Caco-2 (cell line): Measurements from ENCODE around the gene MKRN1. TPM values are rescaled to one million over a fixed set of nuclear protein-coding genes. Genes with fewer than 3 reads are reported as not detected.
A peak's percentile ranks its signal among the peaks of the same experiment; 100 is the strongest.

Experiments used
- BruUV-seq: library from RNA; stranded (reverse); fragments of 400-500 nt; replicated peaks from 2 replicates; lab custom pipeline; 2021; lab: Mats Ljungman, UMichigan
- CTCF ChIA-PET: fragments of 300-600 bp; sonication (Branson Sonifier 250); formaldehyde crosslinking; loops from one replicate; lab custom pipeline; 2022; ENCODE audit warnings: antibody characterized with exemption; lab: Charles Lee
- POLR2A ChIA-PET: fragments of 300-600 bp; sonication (Branson Sonifier 250); formaldehyde crosslinking; loops from one replicate; lab custom pipeline; 2022; ENCODE audit warnings: antibody characterized with exemption; lab: Charles Lee
- DNase-seq, 2 experiments: peaks; one replicate each; pipeline versions ENCODE4 v3.0.0 to v3.0.0-alpha.2; 2020 to 2022
- H3K27me3 ChIP-seq: replicated peaks from 2 replicates; pipeline ENCODE4 v1.6.0; 2011; ENCODE audit warnings: low read length; ENCODE audit not compliant: control insufficient read depth, insufficient read depth
- H3K36me3 ChIP-seq: 2 replicates; pipeline ENCODE4 v1.5.1; 2011; ENCODE audit warnings: low read length; ENCODE audit not compliant: control insufficient read depth, insufficient read depth
- H3K4me1 ChIP-seq: fragments of 250-450 bp; sonication (Bioruptor Pico); 2 replicates; pipeline ENCODE4 v1.5.1; 2020; ENCODE audit warnings: mild to moderate bottlenecking
- H3K4me3 ChIP-seq: 2 replicates; pipeline ENCODE4 v1.5.1; 2011; ENCODE audit warnings: low read depth, mild to moderate bottlenecking, control low read depth, low read length
- H3K9me3 ChIP-seq: fragments of 250-450 bp; sonication (Bioruptor Pico); 2 replicates; pipeline ENCODE4 v1.5.1; 2020; ENCODE audit warnings: mild to moderate bottlenecking, moderate library complexity
- H3K27ac Mint-ChIP-seq: one replicate; pipeline ENCODE4 v1.8.0; 2022; ENCODE audit warnings: mixed read lengths; ENCODE audit not compliant: unreplicated experiment
- H3K27me3 Mint-ChIP-seq: one replicate; pipeline ENCODE4 v1.8.0; 2022; ENCODE audit warnings: mixed read lengths; ENCODE audit not compliant: insufficient read depth, unreplicated experiment
- H3K36me3 Mint-ChIP-seq: one replicate; pipeline ENCODE4 v1.8.0; 2022; ENCODE audit warnings: mild to moderate bottlenecking, mixed read lengths; ENCODE audit not compliant: insufficient read depth, unreplicated experiment
- H3K4me1 Mint-ChIP-seq: one replicate; pipeline ENCODE4 v1.8.0; 2022; ENCODE audit warnings: low read depth, mixed read lengths; ENCODE audit not compliant: unreplicated experiment
- H3K4me3 Mint-ChIP-seq: one replicate; pipeline ENCODE4 v1.8.0; 2022; ENCODE audit warnings: mild to moderate bottlenecking, moderate library complexity, mixed read lengths; ENCODE audit not compliant: unreplicated experiment
- H3K9me3 Mint-ChIP-seq: one replicate; pipeline ENCODE4 v1.8.0; 2022; ENCODE audit warnings: mixed read lengths; ENCODE audit not compliant: unreplicated experiment
- intact Hi-C: fragments of 100-400 bp; cut with micrococcal nuclease; formaldehyde crosslinking; loops from one replicate; pipeline ENCODE4 v1.10.0; 2022; ENCODE audit not compliant: unreplicated experiment
- total RNA-seq: library from RNA; stranded (reverse); gene quantifications from 2 replicates; pipeline ENCODE4 v1.2.3, GENCODE V29; 2022
- TF ChIP-seq, protein P1 (sequence below), 2 experiments: fragments of 200-600 bp in 1 of 2; IDR thresholded peaks; 1 replicate in 1 of 2; 2 replicates in 1 of 2; pipeline versions ENCODE4 v1.5.1 to v1.8.0; 2011 to 2022; ENCODE audit warnings: antibody characterized with exemption in 1 of 2, control low read depth in 1 of 2, inconsistent platforms in 1 of 2, low read depth in 1 of 2, low read length in 1 of 2, mild to moderate bottlenecking in 1 of 2, moderate library complexity in 1 of 2; ENCODE audit not compliant: insufficient read depth in 1 of 2, severe bottlenecking in 1 of 2, unreplicated experiment in 1 of 2

MKRN1 gene
- total RNA-seq, 1 experiment from 2014 or later = 73.0 TPM

DNA sequence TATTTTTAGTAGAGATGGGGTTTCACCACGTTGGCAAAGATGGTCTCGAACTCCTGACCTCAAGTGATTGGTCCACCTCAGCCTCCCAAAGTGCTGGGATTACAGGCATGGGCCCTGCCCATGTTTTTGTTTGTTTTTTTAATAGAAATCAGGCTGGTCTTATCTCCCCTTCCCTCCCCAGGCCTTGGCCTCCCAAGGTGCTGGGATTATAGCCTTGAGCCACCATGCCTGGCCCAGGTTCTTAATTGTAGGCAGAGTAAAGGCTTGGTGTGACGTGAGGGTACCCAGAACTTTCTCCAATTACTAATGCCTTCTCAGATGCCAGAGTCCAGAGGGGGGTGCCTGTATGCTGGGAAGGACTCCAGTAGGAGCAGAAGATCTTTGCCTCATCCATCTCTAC is 5.2 kb upstream of the MKRN1 start:
- peak overlapping the region; percentile 7 for H3K27ac Mint-ChIP-seq
- no peaks in the 10 kb centered on the region for H3K27me3 ChIP-seq
- H3K27me3 Mint-ChIP-seq = no peaks in the 10 kb centered on the region
- H3K4me1 Mint-ChIP-seq = no peaks in the 10 kb centered on the region
- intact Hi-C loops = no loop called here
- H3K36me3 Mint-ChIP-seq = peaks cover under 1% of the 10 kb centered on the region
- BruUV-seq = no TSS peak
- TF ChIP-seq, protein P1, sequence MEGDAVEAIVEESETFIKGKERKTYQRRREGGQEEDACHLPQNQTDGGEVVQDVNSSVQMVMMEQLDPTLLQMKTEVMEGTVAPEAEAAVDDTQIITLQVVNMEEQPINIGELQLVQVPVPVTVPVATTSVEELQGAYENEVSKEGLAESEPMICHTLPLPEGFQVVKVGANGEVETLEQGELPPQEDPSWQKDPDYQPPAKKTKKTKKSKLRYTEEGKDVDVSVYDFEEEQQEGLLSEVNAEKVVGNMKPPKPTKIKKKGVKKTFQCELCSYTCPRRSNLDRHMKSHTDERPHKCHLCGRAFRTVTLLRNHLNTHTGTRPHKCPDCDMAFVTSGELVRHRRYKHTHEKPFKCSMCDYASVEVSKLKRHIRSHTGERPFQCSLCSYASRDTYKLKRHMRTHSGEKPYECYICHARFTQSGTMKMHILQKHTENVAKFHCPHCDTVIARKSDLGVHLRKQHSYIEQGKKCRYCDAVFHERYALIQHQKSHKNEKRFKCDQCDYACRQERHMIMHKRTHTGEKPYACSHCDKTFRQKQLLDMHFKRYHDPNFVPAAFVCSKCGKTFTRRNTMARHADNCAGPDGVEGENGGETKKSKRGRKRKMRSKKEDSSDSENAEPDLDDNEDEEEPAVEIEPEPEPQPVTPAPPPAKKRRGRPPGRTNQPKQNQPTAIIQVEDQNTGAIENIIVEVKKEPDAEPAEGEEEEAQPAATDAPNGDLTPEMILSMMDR (IDR thresholded peaks at IDR 0.05; ENCODE audit: insufficient read depth in 1 of 2, low read depth in 1 of 2, low read length in 1 of 2, severe bottlenecking in 1 of 2, unreplicated experiment in 1 of 2) = no peak
- no peak for DNase-seq
- no peaks in the 10 kb centered on the region for H3K9me3 ChIP-seq
- CTCF ChIA-PET = no interaction called here
- no peak overlapping the region for H3K4me3 ChIP-seq
- no peaks in the 10 kb centered on the region for H3K4me1 ChIP-seq
- no peaks in the 10 kb centered on the region for H3K36me3 ChIP-seq
- H3K9me3 Mint-ChIP-seq = no peaks in the 10 kb centered on the region
- H3K4me3 Mint-ChIP-seq = no peak overlapping the region
- POLR2A ChIA-PET = no interaction called here

DNA sequence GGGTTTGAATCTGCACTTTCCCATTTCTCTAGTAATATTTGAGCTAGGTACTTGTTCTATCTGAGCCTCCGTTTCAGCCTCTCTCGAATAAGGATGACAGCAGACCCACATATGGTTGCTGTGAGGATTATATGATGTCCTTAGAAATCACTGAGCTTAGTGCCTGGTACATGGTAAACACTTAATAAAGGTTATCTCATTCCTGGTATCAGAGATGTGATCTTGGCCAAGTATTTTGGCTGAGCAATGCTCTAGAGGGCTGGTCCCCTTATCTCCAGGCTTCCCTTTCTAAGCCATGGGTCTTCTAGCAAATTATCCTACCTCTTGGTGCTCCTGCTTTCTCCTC is 407 bp upstream of the MKRN1 start:
- no peaks in the 10 kb centered on the region for H3K27me3 ChIP-seq
- intact Hi-C loops = loop anchor here (1.0 to 10.0 kb wide), 3 partner anchors 14 to 305 kb away; partner anchors contain the start of genes KDM7A and RAB19
- Mint-ChIP-seq H3K9me3 (no peaks in the 10 kb centered on the region), H3K27me3 (no peaks in the 10 kb centered on the region), H3K27ac (peak overlapping the region; percentile 84), H3K4me3 (peak overlapping the region; percentile 79), H3K36me3 (peaks cover 6% of the 10 kb centered on the region), H3K4me1 (peaks cover 6% of the 10 kb centered on the region)
- no peaks in the 10 kb centered on the region for H3K4me1 ChIP-seq
- no peaks in the 10 kb centered on the region for H3K9me3 ChIP-seq
- peak overlapping the region; percentile 99 for H3K4me3 ChIP-seq
- H3K36me3 ChIP-seq = no peaks in the 10 kb centered on the region
- ChIA-PET CTCF (interaction anchor here (0.6 kb wide), 1 partner anchor 232 kb away, joined by 4 read pairs; no protein-coding TSS in a partner anchor), POLR2A (interaction anchor here (1.0 kb wide), 1 partner anchor 81 kb away, joined by 9 read pairs; the partner anchor contains the start of gene SLC37A3)
- TSS peak; percentile 85 for BruUV-seq
- DNase-seq = no peak
- TF ChIP-seq, protein P1 (IDR thresholded peaks at IDR 0.05; ENCODE audit: insufficient read depth in 1 of 2, low read depth in 1 of 2, low read length in 1 of 2, severe bottlenecking in 1 of 2, unreplicated experiment in 1 of 2) = no peak

DNA sequence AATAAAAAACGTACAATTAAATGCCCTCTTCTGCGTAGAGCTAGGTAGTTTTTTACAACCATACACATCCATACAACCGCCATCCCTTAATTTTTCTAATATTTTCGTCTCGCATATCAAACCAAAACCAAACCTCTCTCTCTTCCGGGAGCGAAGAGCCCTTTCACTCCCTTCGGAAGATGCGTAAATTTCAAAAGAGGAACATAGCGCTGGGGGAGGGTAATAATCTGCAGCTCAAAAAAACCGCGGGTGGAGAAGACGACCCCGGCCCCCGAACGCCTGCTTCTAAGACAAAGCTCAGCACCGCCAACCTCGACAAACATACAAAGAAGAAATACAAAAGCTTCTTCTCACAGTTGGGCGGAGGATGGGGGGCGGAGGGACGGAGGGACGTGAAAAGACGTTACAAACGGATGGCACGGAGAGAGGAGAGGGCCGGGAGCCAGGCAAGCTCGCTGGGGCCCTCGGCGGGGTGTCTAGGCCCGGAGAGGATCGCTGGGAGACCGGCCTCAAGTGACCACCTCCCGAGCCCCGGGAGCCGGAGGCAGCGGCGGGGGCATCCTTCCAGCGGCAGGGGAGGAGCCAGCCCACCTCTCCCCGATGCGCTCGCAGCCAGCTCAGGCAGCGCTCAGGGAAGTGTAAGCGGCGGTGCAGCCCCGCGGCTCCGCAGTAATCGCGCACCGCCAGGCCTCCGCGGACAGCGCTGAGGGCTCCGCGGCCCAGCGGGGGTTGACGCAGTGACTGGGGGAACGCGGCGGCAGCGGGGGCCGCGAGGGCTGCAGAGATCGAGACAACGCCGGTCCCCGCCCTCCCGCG is 851 bp downstream of the MKRN1 start:
- H3K4me3 ChIP-seq = peak overlapping the region; percentile 99
- no TSS peak for BruUV-seq
- peak overlapping the region; percentile 84 for H3K27ac Mint-ChIP-seq
- H3K27me3 ChIP-seq = no peaks in the 10 kb centered on the region
- H3K9me3 Mint-ChIP-seq = no peaks in the 10 kb centered on the region
- TF ChIP-seq, protein P1 (IDR thresholded peaks at IDR 0.05; ENCODE audit: insufficient read depth in 1 of 2, low read depth in 1 of 2, low read length in 1 of 2, severe bottlenecking in 1 of 2, unreplicated experiment in 1 of 2) = no peak
- H3K27me3 Mint-ChIP-seq = no peaks in the 10 kb centered on the region
- POLR2A ChIA-PET = interaction anchor here (0.6 to 1.3 kb wide), 4 partner anchors 11 to 216 kb away, joined by 3 to 7 read pairs (median 6); no protein-coding TSS in a partner anchor
- no peaks in the 10 kb centered on the region for H3K4me1 ChIP-seq
- H3K4me3 Mint-ChIP-seq = peak overlapping the region; percentile 79
- CTCF ChIA-PET = interaction anchor here (0.9 to 1.6 kb wide), 2 partner anchors 14 to 39 kb away, joined by 4 to 10 read pairs; no protein-coding TSS in a partner anchor
- peak in 1 of 2 experiments; percentile 53 for DNase-seq
- peaks cover 6% of the 10 kb centered on the region for H3K4me1 Mint-ChIP-seq
- H3K36me3 Mint-ChIP-seq = peaks cover 6% of the 10 kb centered on the region
- no peaks in the 10 kb centered on the region for H3K9me3 ChIP-seq
- intact Hi-C loops = loop anchor here (1.0 to 10.0 kb wide), 3 partner anchors 15 to 304 kb away; partner anchors contain the start of genes KDM7A and RAB19
- no peaks in the 10 kb centered on the region for H3K36me3 ChIP-seq
